HFF-Myc (cell line): Measurements from ENCODE around the gene SP110.

Experiments used
- DNase-seq: peaks from one replicate; pipeline ENCODE4 v3.0.0-alpha.2; 2011; ENCODE audit warnings: low read depth; ENCODE audit errors: extremely low read depth
- H3K4me3 ChIP-seq: replicated peaks from 2 replicates; pipeline ENCODE4 v1.5.1; 2011; ENCODE audit warnings: low read depth, mild to moderate bottlenecking, control low read depth, low read length
- TF ChIP-seq, protein P1 (sequence below): IDR thresholded peaks from 2 replicates; pipeline ENCODE4 v1.5.1; 2012; ENCODE audit warnings: mild to moderate bottlenecking, low read depth, low read length, control low read depth; ENCODE audit errors: missing control alignments

The SP110 gene

DNA sequence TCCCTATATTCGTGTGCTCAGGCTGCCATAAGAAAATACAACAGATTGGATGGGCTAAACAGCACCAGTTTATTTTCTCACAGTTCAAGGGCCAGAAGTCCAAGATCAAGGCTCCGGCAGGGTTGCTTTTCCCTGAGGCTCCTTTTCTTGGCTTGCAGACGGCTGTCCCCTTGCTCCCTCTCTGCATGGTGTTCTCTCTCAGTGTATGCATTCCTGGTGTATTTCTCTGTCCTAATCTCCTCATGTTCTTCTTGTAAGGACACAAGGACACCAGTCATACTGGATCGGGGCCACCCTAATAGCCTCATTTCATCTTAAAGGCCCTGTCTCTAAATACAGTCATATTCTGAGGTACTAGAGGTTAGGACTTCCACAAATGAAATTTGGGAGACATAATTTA lies 88.4 kb downstream of the SP110 start:
- DNase-seq: no peak
- TF ChIP-seq, protein P1, sequence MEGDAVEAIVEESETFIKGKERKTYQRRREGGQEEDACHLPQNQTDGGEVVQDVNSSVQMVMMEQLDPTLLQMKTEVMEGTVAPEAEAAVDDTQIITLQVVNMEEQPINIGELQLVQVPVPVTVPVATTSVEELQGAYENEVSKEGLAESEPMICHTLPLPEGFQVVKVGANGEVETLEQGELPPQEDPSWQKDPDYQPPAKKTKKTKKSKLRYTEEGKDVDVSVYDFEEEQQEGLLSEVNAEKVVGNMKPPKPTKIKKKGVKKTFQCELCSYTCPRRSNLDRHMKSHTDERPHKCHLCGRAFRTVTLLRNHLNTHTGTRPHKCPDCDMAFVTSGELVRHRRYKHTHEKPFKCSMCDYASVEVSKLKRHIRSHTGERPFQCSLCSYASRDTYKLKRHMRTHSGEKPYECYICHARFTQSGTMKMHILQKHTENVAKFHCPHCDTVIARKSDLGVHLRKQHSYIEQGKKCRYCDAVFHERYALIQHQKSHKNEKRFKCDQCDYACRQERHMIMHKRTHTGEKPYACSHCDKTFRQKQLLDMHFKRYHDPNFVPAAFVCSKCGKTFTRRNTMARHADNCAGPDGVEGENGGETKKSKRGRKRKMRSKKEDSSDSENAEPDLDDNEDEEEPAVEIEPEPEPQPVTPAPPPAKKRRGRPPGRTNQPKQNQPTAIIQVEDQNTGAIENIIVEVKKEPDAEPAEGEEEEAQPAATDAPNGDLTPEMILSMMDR: no peak
- no peak overlapping the region for H3K4me3 ChIP-seq

DNA sequence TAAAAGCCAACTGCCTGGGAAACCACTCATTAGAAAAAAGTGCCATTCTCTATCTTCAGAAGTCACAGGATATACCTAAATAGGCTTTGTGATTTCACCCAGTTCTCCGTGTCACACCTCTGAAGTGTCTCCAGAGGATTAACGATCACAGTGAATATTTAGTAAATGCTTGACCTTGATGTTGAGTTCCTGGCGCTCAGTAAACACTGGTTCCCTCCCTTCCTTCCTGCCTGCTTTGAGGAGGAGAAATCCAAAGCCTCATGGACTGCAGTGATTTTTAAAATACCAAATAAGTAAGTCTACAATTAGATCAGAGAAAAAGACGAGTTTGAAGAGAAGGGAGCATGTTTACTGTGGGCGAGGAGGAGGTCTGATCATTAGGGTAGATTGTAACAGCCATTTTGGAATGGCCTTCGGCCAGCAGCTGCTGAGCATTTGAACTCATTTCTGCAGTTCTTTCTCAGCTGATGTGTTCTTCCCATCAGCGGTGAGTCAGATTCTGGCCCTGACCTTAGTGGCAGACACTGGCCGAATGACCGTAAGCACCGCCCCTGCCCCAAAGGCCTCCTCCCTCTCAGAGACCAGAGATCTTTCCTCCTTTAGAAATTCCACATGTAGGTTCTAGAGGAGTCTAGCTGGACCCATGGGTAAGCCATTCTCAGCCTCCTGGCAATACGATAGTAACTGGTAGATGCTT lies 89.0 kb downstream of the SP110 start:
- no peak for DNase-seq
- TF ChIP-seq, protein P1: no peak
- no peak overlapping the region for H3K4me3 ChIP-seq

DNA sequence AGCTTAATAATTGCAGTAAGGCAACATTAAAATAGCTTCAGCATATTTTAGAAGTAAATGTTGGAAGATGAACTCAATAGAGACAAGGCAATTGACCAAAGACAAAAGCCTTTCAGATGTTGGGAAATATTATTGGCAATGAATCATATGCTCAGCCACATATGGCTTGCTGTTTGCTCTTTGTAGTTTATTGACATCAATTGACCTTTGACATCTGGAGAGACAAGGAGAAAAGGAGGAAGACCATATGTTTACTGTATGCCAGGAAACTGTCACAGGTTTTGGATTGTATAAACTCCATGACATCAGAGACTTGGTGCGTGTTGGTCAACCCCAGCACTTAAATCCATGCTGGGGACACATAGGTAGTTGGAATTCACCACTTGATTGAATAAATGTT lies 90.4 kb downstream of the SP110 start:
- H3K4me3 ChIP-seq: no peak overlapping the region
- no peak for DNase-seq
- TF ChIP-seq, protein P1: no peak

DNA sequence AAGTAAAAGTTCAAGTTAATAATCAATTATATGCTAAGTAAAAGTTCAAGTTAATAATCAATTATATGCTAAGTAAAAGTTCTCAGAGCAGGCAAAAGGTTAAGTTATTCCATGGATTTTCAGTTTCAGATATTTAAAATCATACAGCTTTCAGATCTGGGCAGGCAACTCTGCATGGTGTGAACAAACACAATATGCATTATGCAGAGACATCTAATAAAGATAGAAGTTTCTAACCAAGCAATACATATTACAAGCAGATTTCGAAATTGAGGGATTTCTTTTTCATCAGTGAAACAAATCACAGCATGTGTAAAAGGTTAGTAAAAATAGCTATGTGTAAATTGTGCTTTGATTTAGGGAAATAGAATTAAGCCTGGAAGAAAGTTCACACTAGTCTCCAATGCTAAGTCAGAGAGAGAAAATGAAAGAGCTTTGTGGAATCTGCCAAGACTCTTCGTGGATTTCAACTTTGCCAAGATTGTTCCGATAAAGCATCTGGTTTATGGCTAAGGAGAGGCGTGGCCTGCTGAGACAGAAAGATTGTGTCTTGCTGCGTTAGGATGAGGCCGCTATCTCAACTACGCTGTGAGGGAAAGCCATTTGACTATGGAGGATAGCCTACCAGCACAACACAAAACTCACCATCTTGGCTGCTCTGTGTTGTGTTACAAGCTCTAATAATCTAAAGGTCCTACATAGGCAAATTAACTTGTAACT lies 91.0 kb downstream of the SP110 start:
- no peak overlapping the region for H3K4me3 ChIP-seq
- TF ChIP-seq, protein P1: no peak
- DNase-seq: no peak

DNA sequence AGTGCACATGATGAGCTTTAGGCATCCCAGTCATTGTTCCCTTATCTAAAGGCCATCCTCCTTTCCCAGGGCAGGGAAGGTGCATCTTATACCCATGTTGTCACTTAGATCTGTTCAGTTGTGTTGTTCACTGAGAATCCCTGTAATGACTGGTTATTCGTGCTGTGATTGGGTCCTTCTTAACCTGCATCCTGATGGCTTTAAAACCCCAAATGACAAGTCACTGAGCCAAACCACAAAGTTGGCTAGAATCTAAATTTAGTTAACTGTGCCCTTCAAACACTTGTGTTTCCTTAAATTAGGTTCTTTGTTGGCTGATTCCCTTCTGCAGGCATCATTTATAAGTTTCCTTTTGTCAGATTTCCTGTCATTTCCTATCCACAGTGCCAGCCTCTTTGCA lies 92.6 kb downstream of the SP110 start:
- TF ChIP-seq, protein P1: no peak
- no peak overlapping the region for H3K4me3 ChIP-seq
- DNase-seq: no peak

DNA sequence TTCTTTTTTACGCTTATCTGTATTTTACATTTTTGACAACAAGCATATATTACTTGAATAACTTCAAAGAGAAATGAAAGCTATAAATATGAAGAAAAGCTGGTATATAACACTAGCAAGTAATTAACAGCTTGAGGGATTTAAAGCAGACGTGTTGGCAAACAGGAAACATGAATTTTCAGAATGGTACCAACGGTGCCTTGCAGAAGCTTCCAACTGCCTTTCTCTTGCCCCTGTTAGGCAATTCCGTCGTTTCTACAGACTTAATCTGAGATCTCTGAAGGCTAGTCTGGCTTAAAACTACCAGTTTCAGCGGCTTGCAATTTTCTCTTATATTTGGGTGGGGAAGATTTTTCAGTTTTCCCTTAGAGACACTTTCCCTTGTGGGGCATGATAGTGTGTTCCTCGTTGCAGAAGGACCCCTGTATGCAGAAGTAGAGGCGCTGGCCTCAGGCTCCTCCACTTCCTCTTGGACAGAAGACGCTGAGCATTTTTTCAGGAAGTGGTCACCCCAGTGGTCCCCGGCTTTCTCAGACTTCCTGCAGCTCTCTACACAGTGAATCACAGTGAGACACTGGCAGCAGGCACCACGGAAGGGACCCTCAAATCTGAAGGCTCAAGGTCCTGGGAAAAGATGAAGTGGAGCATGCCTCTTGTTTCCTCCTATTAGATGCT lies 94.9 kb downstream of the SP110 start:
- no peak overlapping the region for H3K4me3 ChIP-seq

More for the DNA sequence above, 94.9 kb downstream of the SP110 start:
- DNase-seq: no peak
- TF ChIP-seq, protein P1: no peak
